GM18951 (cell line): ENCODE measurements around the gene ZNF575.

Experiments
- POLR2A ChIP-seq: IDR thresholded peaks from 4 replicates; pipeline ENCODE4 v1.6.1; 2011; ENCODE audit warnings: mild to moderate bottlenecking; ENCODE audit not compliant: insufficient read length, insufficient read depth; ENCODE audit errors: extremely low read depth
- in situ Hi-C: fragments of 300-500 bp; cut with MboI; formaldehyde crosslinking; loops from one replicate; pipeline ENCODE4 v1.12.0; 2022; ENCODE audit warnings: low sequenced_read_pairs, mixed read lengths, inconsistent platforms; ENCODE audit not compliant: unreplicated experiment

The ZNF575 gene

DNA sequence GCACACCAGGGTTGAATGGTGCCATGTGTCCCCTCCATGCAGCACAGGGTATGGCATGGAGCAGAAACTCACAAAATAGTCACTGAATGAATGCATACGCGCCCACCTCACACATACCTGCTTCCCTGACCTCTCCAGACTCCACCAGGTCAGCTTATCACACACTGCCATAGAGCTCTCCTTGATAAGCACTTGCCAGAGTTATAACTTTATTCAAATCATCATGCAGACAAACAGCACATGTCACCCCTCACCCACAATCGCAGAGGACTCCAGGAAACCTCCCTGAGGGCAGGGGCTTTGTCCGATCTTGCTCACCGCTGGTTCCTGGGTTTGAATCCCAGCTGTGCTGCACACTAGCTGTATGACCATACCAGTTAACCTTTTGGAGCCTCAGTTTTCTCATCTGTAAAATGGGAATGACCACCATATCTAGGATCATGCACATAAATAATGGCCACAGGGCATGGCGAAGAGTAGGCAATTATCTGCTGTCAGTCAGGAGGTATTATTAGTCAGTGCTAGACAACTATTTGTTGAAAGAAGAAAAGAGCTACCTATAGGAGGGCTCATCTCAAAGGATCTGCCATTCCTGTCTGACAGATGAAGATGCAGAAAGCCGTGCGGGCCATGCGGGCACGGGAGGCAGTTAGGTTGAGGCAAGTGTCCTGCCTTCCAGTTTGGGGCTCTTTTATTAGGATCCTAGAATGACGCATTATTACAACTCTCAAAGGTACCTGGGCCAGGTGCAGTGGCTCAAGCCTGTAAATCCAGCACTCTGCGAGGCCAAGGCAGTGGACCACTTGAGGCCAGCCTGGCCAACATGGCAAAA is 28.4 kb downstream of the ZNF575 start:
- TF ChIP-seq POLR2A = no peak
- in situ Hi-C loops = no loop called here

GRCh38 chr19:43562226-43562697 is 29.3 kb downstream of the ZNF575 start:
- in situ Hi-C loops = no loop called here
- TF ChIP-seq POLR2A = no peak

DNA sequence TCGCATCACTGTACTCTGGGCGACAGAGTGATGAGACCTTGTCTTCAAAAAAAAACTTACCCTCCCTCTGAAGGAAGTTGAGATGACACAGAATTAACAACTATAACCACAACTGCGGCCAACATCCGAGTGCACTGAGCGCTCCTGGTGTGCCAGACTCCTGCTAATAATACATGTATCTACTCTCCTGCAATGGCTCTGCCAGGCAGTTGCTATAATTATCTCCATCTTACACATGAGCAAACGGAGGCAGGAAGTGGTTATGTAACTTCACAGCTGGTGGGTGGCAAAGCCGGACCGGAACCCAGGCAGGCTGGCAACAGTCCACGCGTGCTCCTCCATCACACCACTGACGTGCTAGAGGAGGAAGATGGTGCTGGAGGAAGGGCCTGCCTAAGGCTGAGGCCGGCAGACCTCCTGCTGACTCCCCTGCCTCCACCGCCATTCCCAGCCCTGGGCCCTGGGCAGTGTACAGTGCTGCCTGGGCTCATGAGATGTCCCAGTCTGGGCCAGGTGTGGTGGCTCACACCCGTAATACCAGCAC is 29.8 kb downstream of the ZNF575 start:
- in situ Hi-C loops = no loop called here
- no peak for TF ChIP-seq POLR2A

DNA sequence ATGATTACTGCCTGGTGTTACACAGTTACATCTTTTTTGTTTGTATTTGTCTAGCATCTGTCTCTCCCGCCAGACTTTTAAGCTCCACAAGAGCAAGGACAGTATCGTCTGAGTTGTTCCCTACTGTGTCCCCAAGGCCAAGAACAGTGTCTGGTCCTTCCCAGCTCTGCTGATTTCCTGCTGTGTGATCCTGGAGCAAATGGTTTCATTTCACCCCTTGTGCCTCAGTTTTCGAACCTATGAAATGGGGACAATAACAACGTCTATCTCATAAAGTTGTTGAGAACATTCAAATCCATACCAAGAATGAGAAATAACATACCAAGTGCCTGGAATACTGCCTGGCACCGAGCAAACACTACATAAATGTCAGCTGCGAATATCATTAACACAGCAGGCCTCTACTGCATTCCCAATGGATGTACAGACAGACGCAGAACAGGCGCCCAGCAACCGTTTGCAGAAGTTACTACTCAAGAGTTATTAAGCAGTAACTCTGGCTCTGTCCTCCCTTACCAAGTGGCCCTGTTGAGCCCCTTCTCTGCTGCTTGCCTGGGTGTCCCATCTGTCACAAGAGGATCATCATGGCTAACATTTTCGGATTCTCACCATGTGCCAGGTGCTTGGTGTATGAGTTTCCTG is 30.9 kb downstream of the ZNF575 start:
- TF ChIP-seq POLR2A = no peak
- in situ Hi-C loops = no loop called here

DNA sequence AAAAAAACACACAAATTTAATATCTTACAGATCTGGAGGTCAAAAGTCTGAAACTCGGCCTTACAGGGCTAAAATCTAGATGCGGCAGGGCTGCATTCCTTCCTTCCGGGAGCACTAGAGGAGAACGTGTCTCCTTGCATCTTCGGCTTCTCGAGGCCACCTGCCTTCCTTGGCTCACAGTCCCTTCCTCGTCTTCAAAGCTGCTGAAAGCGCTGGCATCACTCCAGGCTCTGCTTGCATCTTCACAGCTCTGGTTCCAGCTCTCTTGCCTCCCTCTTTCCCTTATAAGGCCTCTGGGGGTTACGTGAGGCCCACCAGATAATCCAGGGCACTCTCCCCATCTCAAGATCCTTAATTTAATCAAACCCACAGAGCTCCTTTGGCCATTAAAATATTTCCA is 31.8 kb downstream of the ZNF575 start:
- in situ Hi-C loops = no loop called here
- no peak for TF ChIP-seq POLR2A

DNA sequence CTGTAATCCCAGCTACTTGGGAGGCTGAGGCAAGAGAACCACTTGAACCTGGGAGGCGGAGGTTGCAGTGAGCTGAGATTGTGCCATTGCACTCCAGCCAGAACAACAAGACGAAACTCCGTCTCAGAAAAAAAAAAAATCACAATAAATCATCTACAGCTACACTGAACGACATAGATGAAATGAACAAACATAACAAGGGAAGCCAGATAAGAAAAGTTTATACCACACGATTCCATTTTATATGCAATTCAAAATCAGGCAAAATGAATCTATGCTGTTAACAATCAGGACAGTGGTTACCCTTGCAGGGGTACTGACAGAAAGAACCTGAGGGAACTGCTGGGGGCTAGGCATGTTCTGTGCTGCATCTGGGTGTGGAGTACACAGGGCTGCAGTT is 36.7 kb downstream of the ZNF575 start:
- TF ChIP-seq POLR2A = no peak
- in situ Hi-C loops = no loop called here

GRCh38 chr19:43570174-43570791 is 37.3 kb downstream of the ZNF575 start:
- in situ Hi-C loops = no loop called here
- TF ChIP-seq POLR2A = no peak

DNA sequence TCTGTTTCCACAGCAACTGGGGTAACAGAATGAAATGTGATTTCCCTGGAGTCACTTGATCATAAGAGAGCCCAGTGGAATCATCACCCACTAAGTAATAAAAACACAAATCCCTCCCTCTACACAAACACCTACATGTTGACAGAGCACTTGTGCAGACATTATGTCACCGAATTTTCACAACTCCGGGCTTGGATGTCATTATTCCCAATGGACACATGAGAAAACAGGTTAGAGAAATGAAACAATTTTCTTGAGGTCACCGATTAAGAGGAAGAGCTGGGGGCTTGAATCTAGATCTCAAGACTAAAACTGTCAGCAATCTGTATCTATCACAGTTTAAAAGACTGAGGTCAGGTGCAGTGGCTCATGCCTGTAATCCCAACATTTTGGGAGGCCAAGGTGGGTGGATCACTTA is 39.2 kb downstream of the ZNF575 start:
- no peak for TF ChIP-seq POLR2A
- in situ Hi-C loops = no loop called here

DNA sequence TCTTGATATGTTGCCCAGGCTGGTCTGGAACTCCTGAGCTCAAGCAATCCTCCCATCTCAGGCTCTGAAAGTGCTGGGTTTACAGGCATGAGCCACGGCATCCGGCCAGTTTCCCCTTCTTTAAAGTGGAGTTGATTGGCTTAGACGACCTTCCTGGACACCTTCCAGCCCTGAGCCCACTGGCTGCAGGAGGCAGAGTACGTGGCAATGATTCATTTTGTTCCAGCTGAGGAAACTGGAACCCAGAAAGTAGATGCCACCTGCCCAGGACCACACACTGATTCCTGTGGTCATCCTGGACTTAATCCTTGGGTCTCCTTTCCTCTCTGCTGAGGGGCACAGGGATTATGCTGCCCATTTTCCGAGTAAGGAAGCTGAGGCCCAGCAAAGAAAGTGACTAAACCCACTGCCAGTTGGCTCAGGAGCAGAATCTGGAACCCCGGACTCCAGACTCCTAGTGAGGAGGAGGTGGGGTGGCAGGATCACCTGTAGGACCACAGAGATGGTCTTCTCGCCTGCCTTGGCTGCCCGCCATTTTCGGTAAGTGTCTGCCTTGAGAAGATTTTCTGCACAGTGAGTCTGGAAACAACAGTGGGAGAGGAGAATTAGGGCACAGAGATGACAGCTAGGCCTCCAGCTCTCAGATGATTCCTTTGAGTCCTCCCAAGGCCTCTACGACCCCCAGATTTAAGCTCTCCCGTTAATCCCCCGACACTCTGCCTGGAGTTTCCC is 41.6 kb downstream of the ZNF575 start:
- in situ Hi-C loops = no loop called here
- no peak for TF ChIP-seq POLR2A

- TF ChIP-seq POLR2A = peak; percentile 68
- in situ Hi-C loops = no loop called here
These were observed 42.4 kb downstream of the ZNF575 start, which contains the start of the genes PINLYP and XRCC1 for GRCh38 chr19:43575156-43575950. TSS of gene PINLYP (plus strand) at chr19:43575801. CDS start at chr19:43577192, 1,391 bp downstream. TSS of gene XRCC1 (minus strand) at chr19:43575527. CDS start at chr19:43575458, 69 bp downstream.

DNA sequence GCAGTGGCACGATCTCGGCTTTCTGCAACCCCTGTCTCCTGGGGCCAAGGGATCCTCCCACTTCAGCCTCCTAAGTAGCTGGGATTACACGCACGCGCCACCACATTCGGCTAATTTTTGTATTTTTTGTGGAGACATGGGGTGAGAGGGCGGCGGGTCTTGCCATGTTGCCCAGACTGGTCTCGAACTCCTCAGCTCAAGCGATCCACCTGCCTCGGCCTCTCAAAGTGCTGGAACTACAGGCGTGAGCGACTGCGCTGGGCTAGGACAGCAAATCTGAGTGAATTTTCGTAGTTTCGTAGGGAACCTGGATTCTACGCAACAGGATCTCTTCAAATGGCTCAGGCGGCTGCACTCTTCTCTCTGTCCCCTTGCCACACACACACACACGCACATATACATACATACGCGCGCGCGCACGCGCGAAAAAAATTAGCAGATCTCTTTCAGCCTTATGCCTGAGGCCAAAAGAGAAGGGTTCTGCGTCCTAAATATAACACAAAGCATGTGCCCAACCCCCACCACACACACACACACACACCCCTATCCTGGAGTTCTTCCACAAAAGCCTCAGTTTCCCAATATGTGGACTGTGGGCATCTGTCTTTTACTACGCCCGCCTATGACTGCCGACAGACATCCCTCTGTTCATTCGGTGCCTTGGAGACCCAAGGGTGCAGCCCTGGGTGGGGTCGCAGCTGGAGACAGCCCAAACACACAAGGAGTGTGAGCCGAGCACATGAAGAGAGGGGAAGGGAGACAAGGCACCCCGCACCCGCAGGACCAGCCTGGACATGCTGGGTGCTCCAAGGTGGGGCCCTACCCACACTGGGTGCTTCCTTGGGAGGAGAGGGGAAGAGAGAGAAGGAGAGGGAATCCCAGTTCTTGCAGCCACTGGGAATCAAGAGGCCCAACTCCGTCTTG is 43.2 kb downstream of the ZNF575 start:
- in situ Hi-C loops = no loop called here
- TF ChIP-seq POLR2A = no peak

- in situ Hi-C loops = no loop called here
These were observed 45.8 kb downstream of the ZNF575 start for GRCh38 chr19:43578787-43579186.

More at GRCh38 chr19:43578787-43579186, 45.8 kb downstream of the ZNF575 start:
- TF ChIP-seq POLR2A = no peak
